Heart left ventricle (tissue), 16 donors: ENCODE data around the gene DRD2. TPM values are rescaled to one million over a fixed set of nuclear protein-coding genes. Genes with fewer than 3 reads are reported as not detected.

Experiments
- ATAC-seq, 4 donors: fragments of 200-7000 bp; cut with Tn5 transposase; one replicate each; pipeline ENCODE4 v1.9.1; 2020 to 2022; ENCODE audit warnings: moderate library complexity in 4 of 4, mild to moderate bottlenecking in 3 of 4, moderate number of reproducible peaks in 1 of 4
- DNase-seq, 5 donors: peaks; one replicate each; pipeline ENCODE4 v3.0.0-alpha.2; 2020
- H3K27ac ChIP-seq, 12 donors: fragments of 200-600 bp; sonication (generic) in 4 of 12; one replicate each; pipeline versions ENCODE4 v1.5.0 to v1.8.0; 2016 to 2022; ENCODE audit warnings: mild to moderate bottlenecking in 2 of 12
- H3K27me3 ChIP-seq, 9 donors: fragments of 200-600 bp; sonication (generic) in 2 of 9; one replicate each; pipeline versions ENCODE4 v1.5.1 to v1.8.0; 2016 to 2022; ENCODE audit warnings: mild to moderate bottlenecking in 3 of 9
- H3K36me3 ChIP-seq, 9 donors: fragments of 200-600 bp; sonication (generic) in 2 of 9; one replicate each; pipeline versions ENCODE4 v1.5.0 to v1.8.0; 2018 to 2022; ENCODE audit warnings: mild to moderate bottlenecking in 2 of 9
- H3K4me1 ChIP-seq, 12 donors: fragments of 200-600 bp; sonication (generic) in 4 of 12; one replicate each; pipeline versions ENCODE4 v1.5.0 to v1.8.0; 2016 to 2022; ENCODE audit warnings: mild to moderate bottlenecking in 3 of 12
- H3K4me3 ChIP-seq, 12 donors: fragments of 200-600 bp; sonication (generic) in 4 of 12; one replicate each; pipeline versions ENCODE4 v1.5.0 to v1.8.0; 2017 to 2022; ENCODE audit warnings: mild to moderate bottlenecking in 9 of 12, moderate library complexity in 4 of 12
- H3K9me3 ChIP-seq, 12 donors: fragments of 200-600 bp; sonication (generic) in 4 of 12; one replicate each; pipeline versions ENCODE4 v1.5.0 to v1.8.0; 2016 to 2022; ENCODE audit warnings: mild to moderate bottlenecking in 1 of 12
- POLR2A ChIP-seq, 2 donors: fragments of 450-650 bp; IDR thresholded peaks; one replicate each; pipeline ENCODE4 v1.6.1; 2017; ENCODE audit warnings: antibody characterized with exemption in 2 of 2, mild to moderate bottlenecking in 2 of 2, moderate library complexity in 2 of 2
- WGBS, 4 donors: extraction: QIAGEN DNeasy Blood & Tissue Kit in 2 of 4; methylation state at CpG; one replicate each; pipeline versions ENCODE4 v1.1.5 to v1.1.7; 2013 to 2018; 5-methylcytosine and 5-hydroxymethylcytosine counted together
- intact Hi-C, 10 donors: fragments of 100-400 bp; cut with DNase I; formaldehyde crosslinking; loops; one replicate each; pipeline versions ENCODE4 v1.11.1 to v1.14.2; 2022
- polyA plus RNA-seq, 2 donors: library from polyadenylated mRNA; stranded (reverse); fragments of 200-250 nt; gene quantifications; one replicate each; pipeline ENCODE4 v1.2.3, GENCODE V29; 2013
- total RNA-seq, 9 donors: library from RNA; depleted of rRNA in 2 of 9; stranded (reverse); fragments of >200 nt in 2 of 9; fragmentation: NEBNext Ultra II Directional in 3 of 9; extraction: Animal tissue kit (Norgen Biotek cat#: 25700) in 3 of 9; gene quantifications; one replicate each; pipeline versions ENCODE4 v1.1.0 to v1.2.4, GENCODE V29; 2016 to 2023
- TF ChIP-seq, protein P1 (sequence below), 12 donors: fragments of 200-600 bp; sonication (generic) in 4 of 12; IDR thresholded peaks; one replicate each; pipeline versions ENCODE4 v1.5.0 to v1.8.0; 2018 to 2022; ENCODE audit warnings: antibody characterized with exemption in 12 of 12, mild to moderate bottlenecking in 5 of 12
- donor health status: ischemic (EF 13 %, LVEDD 7.1; RV severe dilation, severe dysfunction).
- donor health status: healthy with polysubstance abuse.
- donor health status: DM: no; HTN: yes; CAD: no.
- donor health status: DM: no; HTN: no; CAD: no.
- donor health status: ischemic (EF 25% LVEDD 6.9; RV normal size, moderate dysfunction).
- donor health status: ischemic (EF 25% LVEDD 5.7; RV mildly dilated, moderate dysfunction).
- donor health status: healthy.
- donor health status: DM: yes; HTN: yes; CAD: no.
- donor health status: ischemic (EF 35%, LVEDD 5.7; RV mildly dilated, moderate dysfunction).
- donor health status: nonischemic (EF 11% LVEDD 7.7; RV severe dilation, severe dysfunction).
- donor health status: DM: yes; HTN: yes; CAD: no.
- donor health status: PGD.
- donor health status: ischemic (EF 29% LVEDD 5.4; RV normal size, mild dysfunction).
- donor health status: nonischemic (EF 23%, LVEDD 6.1; RV moderate dilation, normal function).

Gene DRD2
- total and polyA plus RNA-seq, 11 donors = 0.12 to 0.14 TPM; not detected in 9

DNA sequence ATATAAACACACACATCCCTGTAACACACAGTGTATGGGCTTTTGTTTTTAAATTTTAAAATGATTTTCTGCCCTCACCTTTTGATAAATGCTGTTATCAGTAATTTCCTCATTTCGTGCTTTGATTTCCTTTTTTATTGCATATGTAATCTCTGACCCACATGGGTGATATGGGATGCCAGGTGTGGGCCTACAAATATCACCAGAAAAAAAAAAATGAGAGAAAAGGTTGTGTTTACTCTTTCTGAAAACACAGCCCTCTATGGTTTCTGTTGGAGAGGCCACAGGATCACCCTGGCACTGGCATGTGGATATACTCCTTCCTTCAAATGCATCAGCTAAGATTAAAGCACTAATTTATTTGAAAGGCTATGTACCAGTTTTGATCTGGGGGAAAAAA, 17.0 kb downstream of the DRD2 start:
- no peak overlapping the region for H3K27ac ChIP-seq
- H3K4me1 ChIP-seq = no peaks in the 10 kb centered on the region
- DNase-seq (no peak), ATAC-seq (no peak)
- intact Hi-C loops = no loop called here
- H3K27me3 ChIP-seq = peaks cover 0 to 16% (median 0%) of the 10 kb centered on the region in 9 donors
- TF ChIP-seq, protein P1, sequence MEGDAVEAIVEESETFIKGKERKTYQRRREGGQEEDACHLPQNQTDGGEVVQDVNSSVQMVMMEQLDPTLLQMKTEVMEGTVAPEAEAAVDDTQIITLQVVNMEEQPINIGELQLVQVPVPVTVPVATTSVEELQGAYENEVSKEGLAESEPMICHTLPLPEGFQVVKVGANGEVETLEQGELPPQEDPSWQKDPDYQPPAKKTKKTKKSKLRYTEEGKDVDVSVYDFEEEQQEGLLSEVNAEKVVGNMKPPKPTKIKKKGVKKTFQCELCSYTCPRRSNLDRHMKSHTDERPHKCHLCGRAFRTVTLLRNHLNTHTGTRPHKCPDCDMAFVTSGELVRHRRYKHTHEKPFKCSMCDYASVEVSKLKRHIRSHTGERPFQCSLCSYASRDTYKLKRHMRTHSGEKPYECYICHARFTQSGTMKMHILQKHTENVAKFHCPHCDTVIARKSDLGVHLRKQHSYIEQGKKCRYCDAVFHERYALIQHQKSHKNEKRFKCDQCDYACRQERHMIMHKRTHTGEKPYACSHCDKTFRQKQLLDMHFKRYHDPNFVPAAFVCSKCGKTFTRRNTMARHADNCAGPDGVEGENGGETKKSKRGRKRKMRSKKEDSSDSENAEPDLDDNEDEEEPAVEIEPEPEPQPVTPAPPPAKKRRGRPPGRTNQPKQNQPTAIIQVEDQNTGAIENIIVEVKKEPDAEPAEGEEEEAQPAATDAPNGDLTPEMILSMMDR (IDR thresholded peaks at IDR 0.05) = no peak
- no peak for TF ChIP-seq POLR2A (IDR thresholded peaks at IDR 0.05)
- whole genome bisulfite sequencing, 4 donors = 62 to 80% (median 77%) methylated on average over 1 of the region's 1 CpG
- no peaks in the 10 kb centered on the region for H3K36me3 ChIP-seq
- no peaks in the 10 kb centered on the region for H3K9me3 ChIP-seq
- H3K4me3 ChIP-seq = no peak overlapping the region

GRCh38 chr11:113457784-113458183, 17.4 kb downstream of the DRD2 start:
- Histone ChIP-seq H3K4me3 (no peak overlapping the region), H3K9me3 (no peaks in the 10 kb centered on the region), H3K4me1 (no peaks in the 10 kb centered on the region), H3K27ac (no peak overlapping the region), H3K27me3 (peaks cover 0 to 16% (median 0%) of the 10 kb centered on the region in 9 donors), H3K36me3 (no peaks in the 10 kb centered on the region)
- intact Hi-C loops = no loop called here
- no peak for ATAC-seq
- TF ChIP-seq, protein P1 (IDR thresholded peaks at IDR 0.05) = no peak
- no peak for TF ChIP-seq POLR2A (IDR thresholded peaks at IDR 0.05)
- WGBS, 4 donors = 44 to 57% (median 52%) methylated on average over 2 of the region's 2 CpGs
- DNase-seq = no peak

DNA sequence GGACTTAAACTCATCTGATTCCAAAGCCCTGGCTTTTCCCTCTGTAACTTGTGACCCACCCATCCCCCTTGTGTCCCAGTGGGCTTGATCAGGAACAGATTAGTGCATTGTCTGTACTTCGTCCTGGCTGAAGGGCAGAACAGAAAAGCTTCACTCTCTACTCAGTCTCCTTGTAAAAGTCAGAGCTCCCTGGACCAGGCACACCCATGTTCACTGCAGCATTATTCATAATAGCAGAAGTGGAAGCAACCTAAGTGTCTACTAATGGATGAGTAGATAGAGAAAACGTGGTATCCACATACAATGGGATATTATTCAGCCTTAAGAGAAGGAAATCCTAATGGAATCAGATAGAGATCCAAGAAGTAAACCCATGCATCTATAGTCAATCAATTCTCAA, 20.7 kb downstream of the DRD2 start:
- Histone ChIP-seq H3K4me1 (no peaks in the 10 kb centered on the region), H3K27ac (no peak overlapping the region), H3K36me3 (no peaks in the 10 kb centered on the region), H3K4me3 (no peak overlapping the region), H3K9me3 (no peaks in the 10 kb centered on the region), H3K27me3 (peaks cover 0 to 13% (median 0%) of the 10 kb centered on the region in 9 donors)
- DNase-seq (no peak), ATAC-seq (no peak)
- TF ChIP-seq, protein P1 (IDR thresholded peaks at IDR 0.05) = no peak
- no peak for TF ChIP-seq POLR2A (IDR thresholded peaks at IDR 0.05)
- intact Hi-C loops = no loop called here
- WGBS, 4 donors = 45 to 62% (median 51%) methylated on average over 2 of the region's 2 CpGs

DNA sequence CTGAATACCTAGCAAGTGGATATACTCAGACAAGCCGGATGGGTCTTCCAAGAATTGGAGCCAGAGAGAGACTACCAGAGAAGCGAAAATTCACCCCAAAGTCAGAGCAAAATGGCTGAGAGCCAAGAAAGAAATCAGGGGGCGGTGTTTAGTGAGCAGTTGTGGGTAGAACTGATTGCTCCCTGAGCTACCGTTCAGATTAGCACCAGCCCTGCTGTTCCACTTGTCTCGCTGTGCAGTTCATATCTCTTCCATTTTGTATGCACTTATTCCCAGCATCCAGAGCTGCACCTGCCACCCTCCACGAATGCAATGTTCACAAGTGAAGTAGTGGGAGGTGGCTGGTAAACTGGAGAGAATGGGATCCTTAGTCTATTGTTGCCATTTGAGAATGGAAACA, 25.5 kb downstream of the DRD2 start:
- Histone ChIP-seq H3K36me3 (no peaks in the 10 kb centered on the region), H3K4me1 (peaks cover 0 to 3% (median 0%) of the 10 kb centered on the region in 12 donors), H3K27me3 (peaks cover 0 to 11% (median 0%) of the 10 kb centered on the region in 9 donors), H3K9me3 (no peaks in the 10 kb centered on the region), H3K27ac (no peak overlapping the region), H3K4me3 (no peak overlapping the region)
- no peak for TF ChIP-seq POLR2A (IDR thresholded peaks at IDR 0.05)
- TF ChIP-seq, protein P1 (IDR thresholded peaks at IDR 0.05) = no peak
- 76 to 82% (median 79%) methylated on average over 6 of the region's 6 CpGs for WGBS, 4 donors
- ATAC-seq (no peak), DNase-seq (no peak)
- intact Hi-C loops = no loop called here
